Lung (tissue), 12 donors: Measurements from ENCODE around the gene RPS2. TPM values are rescaled to one million over a fixed set of nuclear protein-coding genes. Genes with fewer than 3 reads are reported as not detected.

Experiments used
- ATAC-seq: fragments of 200-7000 bp; cut with Tn5 transposase; one replicate; pipeline ENCODE4 v1.9.1; 2020; ENCODE audit warnings: moderate number of reproducible peaks; ENCODE audit not compliant: insufficient read depth, low FRiP score
- DNase-seq, 3 donors: peaks; one replicate each; pipeline ENCODE4 v3.0.0-alpha.2; 2013 to 2017
- H3K27ac ChIP-seq, 2 donors: one replicate each; pipeline ENCODE4 v1.5.1; 2013; ENCODE audit warnings: mild to moderate bottlenecking in 2 of 2, moderate library complexity in 2 of 2, control low read depth in 1 of 2, inconsistent platforms in 1 of 2, low read depth in 1 of 2, low read length in 1 of 2
- H3K27me3 ChIP-seq, 3 donors: one replicate each; pipeline ENCODE4 v1.5.1; 2013; ENCODE audit warnings: low read length in 2 of 3; ENCODE audit not compliant: control insufficient read depth in 3 of 3, insufficient read depth in 3 of 3
- H3K36me3 ChIP-seq, 4 donors: one replicate each; pipeline ENCODE4 v1.5.1; 2013; ENCODE audit warnings: low read length in 4 of 4, mild to moderate bottlenecking in 1 of 4, moderate library complexity in 1 of 4; ENCODE audit not compliant: control insufficient read depth in 4 of 4, insufficient read depth in 4 of 4
- H3K4me1 ChIP-seq, 5 donors: one replicate each; pipeline ENCODE4 v1.5.1; 2013; ENCODE audit warnings: low read length in 5 of 5, mild to moderate bottlenecking in 2 of 5, moderate library complexity in 1 of 5; ENCODE audit not compliant: control insufficient read depth in 5 of 5, insufficient read depth in 5 of 5
- H3K4me3 ChIP-seq: one replicate; pipeline ENCODE4 v1.5.1; 2013; ENCODE audit warnings: mild to moderate bottlenecking, control low read depth, moderate library complexity
- H3K9ac ChIP-seq, 2 donors: one replicate each; pipeline ENCODE4 v1.5.1; 2013; ENCODE audit warnings: low read length in 2 of 2, control low read depth in 1 of 2; ENCODE audit not compliant: insufficient read depth in 1 of 2
- H3K9me3 ChIP-seq, 4 donors: one replicate each; pipeline ENCODE4 v1.5.1; 2013; ENCODE audit warnings: low read length in 3 of 4, mild to moderate bottlenecking in 1 of 4, moderate library complexity in 1 of 4; ENCODE audit not compliant: control insufficient read depth in 4 of 4, insufficient read depth in 3 of 4
- CTCF ChIP-seq: IDR thresholded peaks from 2 replicates; pipeline ENCODE4 v1.5.1; 2012; ENCODE audit warnings: mild to moderate bottlenecking; ENCODE audit errors: control extremely low read depth, extremely low read depth
- WGBS, 2 donors: extraction: QIAGEN DNeasy Blood & Tissue Kit; methylation state at CpG; one replicate each; pipeline ENCODE4 v1.1.7; 2013; 5-methylcytosine and 5-hydroxymethylcytosine counted together
- polyA plus RNA-seq, 2 donors: library from polyadenylated mRNA; stranded (reverse); fragments of 200-250 nt; gene quantifications; one replicate each; pipeline ENCODE4 v1.2.1, GENCODE V29; 2013
- total RNA-seq, 2 donors: library from RNA; depleted of rRNA in 1 of 2; stranded (reverse); fragments of >200 nt in 1 of 2; gene quantifications; one replicate each; pipeline ENCODE4 v1.2.1, GENCODE V29; 2014 to 2021
- donor health status: control.
- donor health status: control.
- donor health status: Bipolar disorder and iron deficiency.
- donor health status: healthy.
- donor health status: DM: yes; HTN: yes; CAD: no.

RPS2 gene
- total and polyA plus RNA-seq, 4 donors: 1,331 to 5,214 (median 2,779) TPM

- Histone ChIP-seq H3K9ac (peak within 1 kb of the TSS; percentile 46 to 68), H3K4me1 (peaks cover 0 to 31% (median 17%) of the 10 kb centered on the region in 5 donors), H3K27ac (peak within 1 kb of the TSS; percentile 87 to 91), H3K4me3 (peak within 1 kb of the TSS; percentile 83), H3K36me3 (peaks cover 0 to 5% (median 2%) of the 10 kb centered on the region in 4 donors), H3K9me3 (no peaks in the 10 kb centered on the region), H3K27me3 (no peaks in the 10 kb centered on the region)
- DNase-seq: peak; percentile 86 to 93 (median 88)
- peak; percentile 89 for ATAC-seq
- TF ChIP-seq CTCF: no peak
- 1 to 2% methylated on average over 45 to 52 of the region's 52 CpGs for WGBS, 2 donors
Observed at GRCh38 chr16:2009791-2010510, 45.3 kb upstream of the RPS2 start, which contains the start of gene ZNF598. Gene ZNF598, minus strand, starts transcription at chr16:2009821.

- Histone ChIP-seq H3K4me3 (peak overlapping the region; percentile 83), H3K9me3 (no peaks in the 10 kb centered on the region), H3K27me3 (no peaks in the 10 kb centered on the region), H3K36me3 (peaks cover 0 to 5% (median 2%) of the 10 kb centered on the region in 4 donors), H3K4me1 (peaks cover 0 to 38% (median 19%) of the 10 kb centered on the region in 5 donors), H3K9ac (peak overlapping the region in 1 of 2 donors; percentile 46), H3K27ac (peak overlapping the region; percentile 79 to 90)
- no peak for ATAC-seq
- no peak for DNase-seq
- 1 to 2% methylated on average over 35 to 55 of the region's 55 CpGs for WGBS, 2 donors
- TF ChIP-seq CTCF: no peak
Observed at GRCh38 chr16:2009164-2009711, 44.6 kb upstream of the RPS2 start.

GRCh38 chr16:2008631-2009163, 44.1 kb upstream of the RPS2 start:
- Histone ChIP-seq H3K4me3 (peak overlapping the region; percentile 83), H3K9ac (peak overlapping the region; percentile 2 to 46), H3K36me3 (peaks cover 0 to 5% (median 2%) of the 10 kb centered on the region in 4 donors), H3K27ac (peak overlapping the region; percentile 79 to 90), H3K9me3 (no peaks in the 10 kb centered on the region), H3K27me3 (no peaks in the 10 kb centered on the region), H3K4me1 (peaks cover 0 to 43% (median 21%) of the 10 kb centered on the region in 5 donors)
- TF ChIP-seq CTCF: no peak
- ATAC-seq (no peak), DNase-seq (no peak)
- 1 to 2% methylated on average over 21 to 23 of the region's 23 CpGs for WGBS, 2 donors
